ENCODE results near the gene RALB.

The RALB gene

DNA sequence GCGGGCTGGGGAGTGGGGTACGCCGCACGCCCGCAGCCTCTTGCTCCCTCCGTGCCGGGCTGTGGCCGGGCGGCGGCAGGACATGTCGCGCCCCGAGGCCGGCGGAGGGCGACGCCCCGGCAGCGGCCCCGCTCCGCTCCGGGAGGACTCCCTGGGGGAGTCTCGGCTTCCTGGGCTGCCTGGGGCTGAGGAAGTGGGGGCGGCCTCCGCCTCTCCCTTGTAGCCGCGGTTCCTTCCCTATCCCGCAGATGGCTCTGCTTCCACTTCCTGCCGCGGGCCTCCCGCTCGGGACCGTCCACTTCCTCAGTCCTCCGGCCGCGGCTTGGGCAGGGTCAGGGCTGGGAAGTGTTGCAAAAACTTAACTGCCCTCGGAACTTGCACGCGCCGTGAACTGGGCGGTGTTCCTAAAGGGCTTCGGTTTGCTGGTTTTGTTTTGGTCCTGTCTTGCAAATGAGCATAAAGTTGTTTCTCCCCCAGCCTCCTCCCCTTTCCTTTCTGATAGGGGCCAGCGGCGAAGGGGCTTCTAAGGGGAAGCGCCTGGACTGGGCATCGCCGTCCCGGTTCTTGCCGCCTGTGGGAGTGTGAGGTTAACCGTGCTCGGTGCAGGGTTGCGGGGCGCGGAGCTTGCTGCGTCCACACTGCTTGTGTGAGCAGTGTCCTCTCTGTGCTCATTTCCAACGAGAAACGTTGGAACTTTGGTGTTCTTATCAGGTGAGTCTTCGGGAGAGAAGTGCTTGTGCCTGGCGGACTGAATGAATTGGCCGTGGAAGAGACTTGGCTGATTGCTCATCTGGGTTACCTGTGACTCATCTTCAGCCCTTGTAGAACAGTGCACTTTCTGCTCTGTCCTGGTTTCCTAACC is 600 bp downstream of the RALB start (continued):
- TF ChIP-seq GLI2 (tag by site-specific recombination; IDR thresholded peaks at IDR 0.05; ENCODE audit: borderline replicate concordance, low read depth) = no peak
- peak; percentile 36; the same call in 1 of the 2 replicates for TF ChIP-seq FEZF1 (tag by site-specific recombination; IDR thresholded peaks at IDR 0.05)
- TF ChIP-seq, protein P1, sequence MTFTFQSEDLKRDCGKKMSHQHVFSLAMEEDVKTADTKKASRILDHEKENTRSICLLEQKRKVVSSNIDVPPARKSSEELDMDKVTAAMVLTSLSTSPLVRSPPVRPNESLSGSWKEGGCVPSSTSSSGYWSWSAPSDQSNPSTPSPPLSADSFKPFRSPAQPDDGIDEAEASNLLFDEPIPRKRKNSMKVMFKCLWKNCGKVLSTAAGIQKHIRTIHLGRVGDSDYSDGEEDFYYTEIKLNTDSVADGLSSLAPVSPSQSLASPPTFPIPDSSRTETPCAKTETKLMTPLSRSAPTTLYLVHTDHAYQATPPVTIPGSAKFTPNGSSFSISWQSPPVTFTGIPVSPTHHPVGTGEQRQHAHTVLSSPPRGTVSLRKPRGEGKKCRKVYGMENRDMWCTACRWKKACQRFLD (tag by site-specific recombination; IDR thresholded peaks at IDR 0.05) = no peak

DNA sequence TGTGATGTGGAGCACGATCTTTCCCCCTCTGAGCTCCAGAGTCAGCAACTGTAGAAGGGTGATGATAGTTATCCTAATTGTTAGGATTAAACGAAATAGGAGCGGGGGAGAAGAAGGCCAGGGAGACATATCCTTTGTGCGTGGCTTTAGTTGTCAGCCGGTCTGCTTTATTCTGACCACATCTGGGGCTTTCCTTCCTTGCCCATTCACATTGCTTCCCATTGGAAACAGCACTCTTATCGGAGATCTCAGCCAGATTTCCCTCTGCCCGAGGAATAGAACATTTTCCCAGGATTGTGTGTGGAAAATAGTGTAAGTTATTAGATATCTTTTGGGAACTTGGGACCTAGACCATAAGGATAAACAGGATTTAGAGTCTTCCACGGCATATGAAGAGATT is 1.5 kb downstream of the RALB start:
- no peak for TF ChIP-seq ZNF473 (tag by site-specific recombination; IDR thresholded peaks at IDR 0.05)
- no peak for TF ChIP-seq ZNF211 (tag by site-specific recombination; IDR thresholded peaks at IDR 0.05; ENCODE audit: low read depth)
- TF ChIP-seq, protein P2, sequence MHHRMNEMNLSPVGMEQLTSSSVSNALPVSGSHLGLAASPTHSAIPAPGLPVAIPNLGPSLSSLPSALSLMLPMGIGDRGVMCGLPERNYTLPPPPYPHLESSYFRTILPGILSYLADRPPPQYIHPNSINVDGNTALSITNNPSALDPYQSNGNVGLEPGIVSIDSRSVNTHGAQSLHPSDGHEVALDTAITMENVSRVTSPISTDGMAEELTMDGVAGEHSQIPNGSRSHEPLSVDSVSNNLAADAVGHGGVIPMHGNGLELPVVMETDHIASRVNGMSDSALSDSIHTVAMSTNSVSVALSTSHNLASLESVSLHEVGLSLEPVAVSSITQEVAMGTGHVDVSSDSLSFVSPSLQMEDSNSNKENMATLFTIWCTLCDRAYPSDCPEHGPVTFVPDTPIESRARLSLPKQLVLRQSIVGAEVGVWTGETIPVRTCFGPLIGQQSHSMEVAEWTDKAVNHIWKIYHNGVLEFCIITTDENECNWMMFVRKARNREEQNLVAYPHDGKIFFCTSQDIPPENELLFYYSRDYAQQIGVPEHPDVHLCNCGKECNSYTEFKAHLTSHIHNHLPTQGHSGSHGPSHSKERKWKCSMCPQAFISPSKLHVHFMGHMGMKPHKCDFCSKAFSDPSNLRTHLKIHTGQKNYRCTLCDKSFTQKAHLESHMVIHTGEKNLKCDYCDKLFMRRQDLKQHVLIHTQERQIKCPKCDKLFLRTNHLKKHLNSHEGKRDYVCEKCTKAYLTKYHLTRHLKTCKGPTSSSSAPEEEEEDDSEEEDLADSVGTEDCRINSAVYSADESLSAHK (tag by site-specific recombination; IDR thresholded peaks at IDR 0.05) = no peak
- no peak for TF ChIP-seq HOXC10 (CRISPR knock-in tag; IDR thresholded peaks at IDR 0.05)
- TF ChIP-seq PBX3 (CRISPR knock-in tag; IDR thresholded peaks at IDR 0.05) = no peak
- no peak for TF ChIP-seq RBAK (tag by site-specific recombination; IDR thresholded peaks at IDR 0.05)
- no peak for TF ChIP-seq ZFP41 (tag by site-specific recombination; IDR thresholded peaks at IDR 0.05; ENCODE audit: borderline replicate concordance)
- TF ChIP-seq ZNF521 (tag by site-specific recombination; IDR thresholded peaks at IDR 0.05) = no peak
- TF ChIP-seq, protein P3, sequence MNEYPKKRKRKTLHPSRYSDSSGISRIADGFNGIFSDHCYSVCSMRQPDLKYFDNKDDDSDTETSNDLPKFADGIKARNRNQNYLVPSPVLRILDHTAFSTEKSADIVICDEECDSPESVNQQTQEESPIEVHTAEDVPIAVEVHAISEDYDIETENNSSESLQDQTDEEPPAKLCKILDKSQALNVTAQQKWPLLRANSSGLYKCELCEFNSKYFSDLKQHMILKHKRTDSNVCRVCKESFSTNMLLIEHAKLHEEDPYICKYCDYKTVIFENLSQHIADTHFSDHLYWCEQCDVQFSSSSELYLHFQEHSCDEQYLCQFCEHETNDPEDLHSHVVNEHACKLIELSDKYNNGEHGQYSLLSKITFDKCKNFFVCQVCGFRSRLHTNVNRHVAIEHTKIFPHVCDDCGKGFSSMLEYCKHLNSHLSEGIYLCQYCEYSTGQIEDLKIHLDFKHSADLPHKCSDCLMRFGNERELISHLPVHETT (tag by site-specific recombination; IDR thresholded peaks at IDR 0.05) = no peak
- no peak for TF ChIP-seq ZFP69B (tag by site-specific recombination; IDR thresholded peaks at IDR 0.05)
- TF ChIP-seq ZNF239 (tag by site-specific recombination; IDR thresholded peaks at IDR 0.05) = no peak
- no peak for TF ChIP-seq KLF1 (tag by site-specific recombination; IDR thresholded peaks at IDR 0.05)
- no peaks in the 10 kb centered on the region for H3K9me3 ChIP-seq (ENCODE audit: control insufficient read depth, insufficient read depth, low read depth, low read length)
- ChIA-PET POLR2A (no interaction called here), CTCF (interaction anchor here (0.6 to 3.7 kb wide), 3 partner anchors 29 to 145 kb away, joined by 3 to 13 read pairs (median 4); no protein-coding TSS in a partner anchor)
- no peaks in the 10 kb centered on the region for H3K36me3 ChIP-seq (ENCODE audit: control insufficient read depth in 2 of 2, insufficient read depth in 1 of 2, low read length in 2 of 2)
- H3K4me1 ChIP-seq (ENCODE audit: control insufficient read depth, insufficient read depth, low read length) = peaks cover 4% of the 10 kb centered on the region; the same call in 1 of the 2 replicates
- no peak overlapping the region for H3K27ac ChIP-seq (ENCODE audit: extremely low read depth, low read depth, low read length)
- H3K4me3 ChIP-seq (ENCODE audit: low read depth, low read length) = no peak overlapping the region

DNA sequence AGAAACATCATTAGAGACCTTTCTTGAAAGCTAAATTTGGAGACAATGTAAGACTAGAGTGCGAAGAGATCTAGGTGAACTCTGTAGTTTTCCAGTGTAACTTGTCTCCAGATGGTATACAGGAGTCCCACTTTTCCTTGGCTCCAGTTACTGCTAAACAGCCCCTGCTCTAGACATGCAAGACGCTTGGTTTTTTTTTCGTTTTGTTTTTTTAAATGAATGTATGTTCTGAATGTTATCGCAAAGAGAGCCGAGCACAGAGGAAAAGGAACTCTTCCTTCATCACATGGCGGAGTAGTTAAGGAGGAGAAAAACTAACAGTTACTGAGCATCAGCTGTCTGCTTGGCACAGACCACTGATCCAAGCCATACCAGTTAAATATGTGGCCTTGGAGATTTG is 2.4 kb downstream of the RALB start:
- Histone ChIP-seq H3K9me3 (ENCODE audit: control insufficient read depth, insufficient read depth, low read depth, low read length) (no peaks in the 10 kb centered on the region), H3K4me3 (ENCODE audit: low read depth, low read length) (no peak overlapping the region), H3K36me3 (ENCODE audit: control insufficient read depth in 2 of 2, insufficient read depth in 1 of 2, low read length in 2 of 2) (no peaks in the 10 kb centered on the region), H3K27ac (ENCODE audit: extremely low read depth, low read depth, low read length) (no peak overlapping the region), H3K4me1 (ENCODE audit: control insufficient read depth, insufficient read depth, low read length) (peaks cover 4% of the 10 kb centered on the region; the same call in 1 of the 2 replicates)
- CTCF ChIA-PET = interaction anchor here (0.8 kb wide), 1 partner anchor 421 kb away, joined by 3 read pairs; no protein-coding TSS in a partner anchor
- POLR2A ChIA-PET = no interaction called here
- TF ChIP-seq ZXDB (tag by site-specific recombination; IDR thresholded peaks at IDR 0.05) = no peak
- TF ChIP-seq ZNF621 (tag by site-specific recombination; IDR thresholded peaks at IDR 0.05) = no peak
- TF ChIP-seq TRIM28 (IDR thresholded peaks at IDR 0.05; ENCODE audit: borderline replicate concordance, low read length) = no peak
- TF ChIP-seq ZNF302 (tag by site-specific recombination; IDR thresholded peaks at IDR 0.05; ENCODE audit: low read depth) = no peak
- TF ChIP-seq, protein P4, sequence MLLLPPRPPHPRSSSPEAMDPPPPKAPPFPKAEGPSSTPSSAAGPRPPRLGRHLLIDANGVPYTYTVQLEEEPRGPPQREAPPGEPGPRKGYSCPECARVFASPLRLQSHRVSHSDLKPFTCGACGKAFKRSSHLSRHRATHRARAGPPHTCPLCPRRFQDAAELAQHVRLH (tag by site-specific recombination; IDR thresholded peaks at IDR 0.05) = no peak

Data from HEK293 (cell line).